Neural cell (in vitro differentiated cells): ENCODE measurements around the gene ZCRB1. TPM values are rescaled to one million over a fixed set of nuclear protein-coding genes. Genes with fewer than 3 reads are reported as not detected.

Experiments used
- H2AFZ ChIP-seq: fragments of 200-600, 300-800 bp; sonication (generic), shearing (Covaris generic); 2 replicates; pipeline ENCODE4 v1.6.0; 2014; ENCODE audit warnings: low read depth, mild to moderate bottlenecking, antibody characterized with exemption, low read length, moderate library complexity
- H3F3A ChIP-seq: fragments of 200-600 bp; shearing (Covaris generic); 2 replicates; pipeline ENCODE4 v1.6.1; 2016; ENCODE audit warnings: mild to moderate bottlenecking, moderate library complexity, mixed read lengths, antibody characterized with exemption, low read length; ENCODE audit not compliant: insufficient read depth, poor library complexity, severe bottlenecking
- H3K27ac ChIP-seq: fragments of 200-600, 300-800 bp; sonication (generic), shearing (Covaris generic); 2 replicates; pipeline ENCODE4 v1.5.1; 2014; ENCODE audit warnings: mild to moderate bottlenecking, low read length, moderate library complexity
- H3K27me3 ChIP-seq: fragments of 300-800, 200-600 bp; sonication (generic), shearing (Covaris generic); 2 replicates; pipeline ENCODE4 v1.6.0; 2014; ENCODE audit warnings: mild to moderate bottlenecking, low read depth, low read length, moderate library complexity; ENCODE audit not compliant: insufficient read depth
- H3K36me3 ChIP-seq: fragments of 300-800, 200-600 bp; sonication (generic), shearing (Covaris generic); 2 replicates; pipeline ENCODE4 v1.5.1; 2014; ENCODE audit warnings: mild to moderate bottlenecking, antibody characterized with exemption, low read length, moderate library complexity; ENCODE audit not compliant: insufficient read depth
- H3K4me2 ChIP-seq: fragments of 300-800, 200-600 bp; sonication (generic), shearing (Covaris generic); 2 replicates; pipeline ENCODE4 v1.6.0; 2014; ENCODE audit warnings: mild to moderate bottlenecking, low read length
- H3K4me3 ChIP-seq: fragments of 300-800, 200-600 bp; sonication (generic), shearing (Covaris generic); 2 replicates; pipeline ENCODE4 v1.5.1; 2014; ENCODE audit warnings: mild to moderate bottlenecking, low read length, moderate library complexity
- H3K79me2 ChIP-seq: fragments of 200-600 bp; shearing (Covaris generic); replicated peaks from 2 replicates; pipeline ENCODE4 v1.6.0; 2014; ENCODE audit warnings: mild to moderate bottlenecking, low read length, moderate library complexity; ENCODE audit not compliant: insufficient read depth
- H3K9ac ChIP-seq: fragments of 300-800, 200-600 bp; sonication (generic), shearing (Covaris generic); 2 replicates; pipeline ENCODE4 v1.6.1; 2016; ENCODE audit warnings: mild to moderate bottlenecking, low read length, mixed read lengths
- H3K9me2 ChIP-seq: fragments of 200-600 bp; shearing (Covaris generic); 2 replicates; pipeline ENCODE4 v1.6.1; 2016; ENCODE audit warnings: mild to moderate bottlenecking, low read length, mixed read lengths; ENCODE audit not compliant: insufficient read depth
- H3K9me3 ChIP-seq: fragments of 200-600, 300-800 bp; sonication (generic), shearing (Covaris generic); 2 replicates; pipeline ENCODE4 v1.6.1; 2016; ENCODE audit warnings: mild to moderate bottlenecking, mixed run types, low read length, moderate library complexity, mixed read lengths
- H4K20me1 ChIP-seq: fragments of 200-600 bp; shearing (Covaris generic); 2 replicates; pipeline ENCODE4 v1.6.1; 2016; ENCODE audit warnings: mild to moderate bottlenecking, mixed run types; ENCODE audit not compliant: insufficient read depth
- EP300 ChIP-seq: fragments of 450-650 bp; conservative IDR thresholded peaks from 2 replicates; pipeline ENCODE4 v1.6.1; 2014; ENCODE audit warnings: antibody characterized with exemption, mild to moderate bottlenecking, moderate library complexity; ENCODE audit not compliant: poor library complexity, severe bottlenecking
- EZH2 ChIP-seq: fragments of 200-600, 300-800 bp; shearing (Covaris generic), sonication (generic); IDR thresholded peaks from 2 replicates; pipeline ENCODE4 v1.6.1; 2014; ENCODE audit warnings: antibody characterized with exemption, low read length, borderline replicate concordance, mild to moderate bottlenecking; ENCODE audit not compliant: insufficient read depth, poor library complexity, severe bottlenecking
- MXI1 ChIP-seq: fragments of 450-650 bp; conservative IDR thresholded peaks from 2 replicates; pipeline ENCODE4 v1.6.1; 2014; ENCODE audit warnings: antibody characterized with exemption, mild to moderate bottlenecking; ENCODE audit not compliant: poor library complexity, severe bottlenecking
- POLR2AphosphoS5 ChIP-seq: IDR thresholded peaks from 2 replicates; pipeline ENCODE4 v1.6.1; 2012
- RAD21 ChIP-seq: fragments of 450-650 bp; conservative IDR thresholded peaks from 2 replicates; pipeline ENCODE4 v1.6.1; 2014; ENCODE audit warnings: antibody characterized with exemption, mild to moderate bottlenecking, moderate library complexity
- SMC3 ChIP-seq: fragments of 450-650 bp; conservative IDR thresholded peaks from 2 replicates; pipeline ENCODE4 v1.6.1; 2014; ENCODE audit warnings: antibody characterized with exemption, mild to moderate bottlenecking, moderate library complexity; ENCODE audit not compliant: poor library complexity
- TAF1 ChIP-seq: IDR thresholded peaks from 2 replicates; pipeline ENCODE4 v1.6.1; 2012; ENCODE audit warnings: low read depth
- polyA plus RNA-seq: library from polyadenylated mRNA; depleted of rRNA; stranded (reverse); fragments of >200 nt; gene quantifications from 2 replicates; pipeline ENCODE4 v1.2.3, GENCODE V29; 2014
- TF ChIP-seq, protein P1 (sequence below): IDR thresholded peaks from 2 replicates; pipeline ENCODE4 v1.6.1; 2012; ENCODE audit warnings: borderline replicate concordance
- TF ChIP-seq, protein P2 (sequence below): fragments of 450-650 bp; IDR thresholded peaks from 2 replicates; pipeline ENCODE4 v1.5.1; 2014; ENCODE audit warnings: antibody characterized with exemption, mild to moderate bottlenecking, moderate library complexity; ENCODE audit not compliant: poor library complexity, severe bottlenecking

Gene ZCRB1
- polyA plus RNA-seq, 1 donor from 2014 or later = 83.9 TPM

DNA sequence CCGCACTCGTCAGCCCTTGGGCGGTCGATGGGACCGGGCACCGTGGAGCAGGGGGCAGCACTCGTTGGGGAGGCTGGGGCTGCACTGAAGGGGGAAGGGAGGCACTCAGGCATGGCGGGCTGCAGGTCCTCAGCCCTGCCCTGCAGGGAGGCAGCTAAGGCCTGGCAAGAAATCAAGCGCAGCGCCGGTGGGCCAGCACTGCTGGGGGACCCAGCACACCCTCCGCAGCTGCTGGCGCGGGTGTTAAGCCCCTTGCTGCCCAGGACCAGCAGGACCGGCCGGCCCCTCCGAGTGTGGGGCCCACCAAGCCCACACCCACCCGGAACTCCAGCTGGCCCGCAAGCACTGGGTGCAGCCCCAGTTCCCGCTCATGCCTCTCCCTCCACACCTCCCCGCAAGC lies 52.2 kb downstream of the ZCRB1 start:
- Histone ChIP-seq H3K9me2 (no peaks in the 10 kb centered on the region), H3K27ac (no peak overlapping the region), H3F3A (no peaks in the 10 kb centered on the region), H3K4me3 (no peak overlapping the region), H3K9me3 (no peaks in the 10 kb centered on the region), H3K4me2 (no peak overlapping the region), H3K9ac (no peak overlapping the region), H3K27me3 (no peaks in the 10 kb centered on the region), H3K36me3 (no peaks in the 10 kb centered on the region), H2AFZ (no peak overlapping the region), H4K20me1 (no peaks in the 10 kb centered on the region), H3K79me2 (no peaks in the 10 kb centered on the region)
- TF ChIP-seq EZH2 (no peak), POLR2AphosphoS5 (no peak), RAD21 (no peak), EP300 (no peak), SMC3 (no peak), MXI1 (no peak), TAF1 (no peak)
- TF ChIP-seq, protein P1, sequence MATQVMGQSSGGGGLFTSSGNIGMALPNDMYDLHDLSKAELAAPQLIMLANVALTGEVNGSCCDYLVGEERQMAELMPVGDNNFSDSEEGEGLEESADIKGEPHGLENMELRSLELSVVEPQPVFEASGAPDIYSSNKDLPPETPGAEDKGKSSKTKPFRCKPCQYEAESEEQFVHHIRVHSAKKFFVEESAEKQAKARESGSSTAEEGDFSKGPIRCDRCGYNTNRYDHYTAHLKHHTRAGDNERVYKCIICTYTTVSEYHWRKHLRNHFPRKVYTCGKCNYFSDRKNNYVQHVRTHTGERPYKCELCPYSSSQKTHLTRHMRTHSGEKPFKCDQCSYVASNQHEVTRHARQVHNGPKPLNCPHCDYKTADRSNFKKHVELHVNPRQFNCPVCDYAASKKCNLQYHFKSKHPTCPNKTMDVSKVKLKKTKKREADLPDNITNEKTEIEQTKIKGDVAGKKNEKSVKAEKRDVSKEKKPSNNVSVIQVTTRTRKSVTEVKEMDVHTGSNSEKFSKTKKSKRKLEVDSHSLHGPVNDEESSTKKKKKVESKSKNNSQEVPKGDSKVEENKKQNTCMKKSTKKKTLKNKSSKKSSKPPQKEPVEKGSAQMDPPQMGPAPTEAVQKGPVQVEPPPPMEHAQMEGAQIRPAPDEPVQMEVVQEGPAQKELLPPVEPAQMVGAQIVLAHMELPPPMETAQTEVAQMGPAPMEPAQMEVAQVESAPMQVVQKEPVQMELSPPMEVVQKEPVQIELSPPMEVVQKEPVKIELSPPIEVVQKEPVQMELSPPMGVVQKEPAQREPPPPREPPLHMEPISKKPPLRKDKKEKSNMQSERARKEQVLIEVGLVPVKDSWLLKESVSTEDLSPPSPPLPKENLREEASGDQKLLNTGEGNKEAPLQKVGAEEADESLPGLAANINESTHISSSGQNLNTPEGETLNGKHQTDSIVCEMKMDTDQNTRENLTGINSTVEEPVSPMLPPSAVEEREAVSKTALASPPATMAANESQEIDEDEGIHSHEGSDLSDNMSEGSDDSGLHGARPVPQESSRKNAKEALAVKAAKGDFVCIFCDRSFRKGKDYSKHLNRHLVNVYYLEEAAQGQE = no peak
- TF ChIP-seq, protein P2, sequence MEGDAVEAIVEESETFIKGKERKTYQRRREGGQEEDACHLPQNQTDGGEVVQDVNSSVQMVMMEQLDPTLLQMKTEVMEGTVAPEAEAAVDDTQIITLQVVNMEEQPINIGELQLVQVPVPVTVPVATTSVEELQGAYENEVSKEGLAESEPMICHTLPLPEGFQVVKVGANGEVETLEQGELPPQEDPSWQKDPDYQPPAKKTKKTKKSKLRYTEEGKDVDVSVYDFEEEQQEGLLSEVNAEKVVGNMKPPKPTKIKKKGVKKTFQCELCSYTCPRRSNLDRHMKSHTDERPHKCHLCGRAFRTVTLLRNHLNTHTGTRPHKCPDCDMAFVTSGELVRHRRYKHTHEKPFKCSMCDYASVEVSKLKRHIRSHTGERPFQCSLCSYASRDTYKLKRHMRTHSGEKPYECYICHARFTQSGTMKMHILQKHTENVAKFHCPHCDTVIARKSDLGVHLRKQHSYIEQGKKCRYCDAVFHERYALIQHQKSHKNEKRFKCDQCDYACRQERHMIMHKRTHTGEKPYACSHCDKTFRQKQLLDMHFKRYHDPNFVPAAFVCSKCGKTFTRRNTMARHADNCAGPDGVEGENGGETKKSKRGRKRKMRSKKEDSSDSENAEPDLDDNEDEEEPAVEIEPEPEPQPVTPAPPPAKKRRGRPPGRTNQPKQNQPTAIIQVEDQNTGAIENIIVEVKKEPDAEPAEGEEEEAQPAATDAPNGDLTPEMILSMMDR = no peak

DNA sequence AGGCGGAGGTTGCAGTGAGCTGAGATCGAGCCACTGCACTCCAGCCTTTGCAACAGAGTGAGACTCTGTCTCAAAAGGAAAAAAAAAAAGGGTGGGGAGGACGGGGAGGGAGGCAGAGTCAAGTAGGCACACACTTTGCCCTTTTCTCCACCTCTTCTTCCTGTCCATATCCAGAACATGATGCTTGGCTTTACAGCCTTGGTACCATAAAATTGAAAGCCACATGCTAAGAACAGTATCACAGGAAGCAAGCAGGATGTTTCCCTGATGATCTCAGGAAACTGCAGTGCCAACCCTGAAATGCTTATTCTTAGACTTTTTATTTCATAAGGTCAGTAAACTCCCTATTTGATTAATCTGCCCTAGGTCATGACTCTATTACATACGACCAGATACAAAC lies 55.3 kb downstream of the ZCRB1 start:
- H3K9me2 ChIP-seq = no peaks in the 10 kb centered on the region
- TF ChIP-seq, protein P2 = no peak
- TF ChIP-seq, protein P1 = no peak
- TF ChIP-seq EZH2 (no peak), POLR2AphosphoS5 (no peak), EP300 (no peak), SMC3 (no peak), RAD21 (no peak), MXI1 (no peak), TAF1 (no peak)
- no peaks in the 10 kb centered on the region for H3K9me3 ChIP-seq
- H3K9ac ChIP-seq = no peak overlapping the region
- H3K36me3 ChIP-seq = no peaks in the 10 kb centered on the region
- H3K4me3 ChIP-seq = no peak overlapping the region
- no peak overlapping the region for H3K4me2 ChIP-seq
- no peaks in the 10 kb centered on the region for H3K79me2 ChIP-seq
- H3K27me3 ChIP-seq = no peaks in the 10 kb centered on the region
- H4K20me1 ChIP-seq = no peaks in the 10 kb centered on the region
- no peak overlapping the region for H3K27ac ChIP-seq
- H2AFZ ChIP-seq = no peak overlapping the region
- H3F3A ChIP-seq = no peaks in the 10 kb centered on the region
